Lower leg skin (tissue), 3 donors: ENCODE results near the gene UPK3B.

Experiments used
- POLR2A ChIP-seq, 2 donors: fragments of 450-650 bp; IDR thresholded peaks; one replicate each; pipeline ENCODE4 v1.6.1; 2016 to 2017; ENCODE audit warnings: antibody characterized with exemption in 2 of 2, mild to moderate bottlenecking in 1 of 2, moderate library complexity in 1 of 2
- TF ChIP-seq, protein P1 (sequence below), 3 donors: fragments of 450-650 bp; IDR thresholded peaks; one replicate each; pipeline ENCODE4 v1.5.1; 2016; ENCODE audit warnings: antibody characterized with exemption in 3 of 3, mild to moderate bottlenecking in 3 of 3, moderate library complexity in 2 of 3

DNA sequence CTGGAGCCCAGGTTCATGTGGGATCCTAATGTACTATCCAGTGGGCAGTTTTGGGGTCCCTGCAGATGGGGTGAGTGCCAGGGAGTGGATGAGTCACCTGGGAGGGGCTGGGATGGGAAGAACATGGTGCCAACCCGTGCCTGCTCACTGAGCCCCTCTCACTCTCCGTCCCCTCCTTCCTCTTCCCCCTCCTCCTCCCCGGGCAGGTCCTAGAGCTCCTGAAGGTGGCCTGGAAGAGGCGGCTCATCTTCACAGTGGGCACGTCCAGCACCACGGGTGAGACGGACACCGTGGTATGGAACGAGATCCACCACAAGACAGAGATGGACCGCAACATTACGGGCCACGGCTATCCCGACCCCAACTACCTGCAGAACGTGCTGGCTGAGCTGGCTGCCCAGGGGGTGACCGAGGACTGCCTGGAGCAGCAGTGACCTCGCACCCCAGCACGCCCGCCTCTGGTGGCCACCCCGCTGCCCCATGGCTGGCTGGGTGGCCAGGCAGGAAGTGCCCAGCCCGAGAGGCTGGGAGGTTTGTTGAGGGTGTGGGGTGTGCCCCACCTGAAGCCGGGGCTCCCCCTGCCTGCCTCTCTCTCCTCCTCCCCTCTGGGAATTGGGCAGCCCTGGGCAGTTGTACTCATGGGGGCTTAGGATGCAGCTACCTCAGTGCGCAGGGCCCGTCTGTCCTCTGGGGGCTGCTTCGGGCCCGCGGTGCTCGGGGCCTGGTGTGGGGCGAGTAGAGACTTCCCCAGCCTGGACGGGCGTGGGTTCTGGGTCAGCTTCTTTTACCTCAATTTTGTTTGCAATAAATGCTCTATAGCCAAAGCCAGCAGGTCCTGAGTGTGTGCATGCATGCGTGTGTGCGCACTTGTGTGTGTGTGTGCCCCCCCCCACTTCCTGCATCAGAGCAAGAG, 4.9 kb upstream of the UPK3B start:
- TF ChIP-seq, protein P1, sequence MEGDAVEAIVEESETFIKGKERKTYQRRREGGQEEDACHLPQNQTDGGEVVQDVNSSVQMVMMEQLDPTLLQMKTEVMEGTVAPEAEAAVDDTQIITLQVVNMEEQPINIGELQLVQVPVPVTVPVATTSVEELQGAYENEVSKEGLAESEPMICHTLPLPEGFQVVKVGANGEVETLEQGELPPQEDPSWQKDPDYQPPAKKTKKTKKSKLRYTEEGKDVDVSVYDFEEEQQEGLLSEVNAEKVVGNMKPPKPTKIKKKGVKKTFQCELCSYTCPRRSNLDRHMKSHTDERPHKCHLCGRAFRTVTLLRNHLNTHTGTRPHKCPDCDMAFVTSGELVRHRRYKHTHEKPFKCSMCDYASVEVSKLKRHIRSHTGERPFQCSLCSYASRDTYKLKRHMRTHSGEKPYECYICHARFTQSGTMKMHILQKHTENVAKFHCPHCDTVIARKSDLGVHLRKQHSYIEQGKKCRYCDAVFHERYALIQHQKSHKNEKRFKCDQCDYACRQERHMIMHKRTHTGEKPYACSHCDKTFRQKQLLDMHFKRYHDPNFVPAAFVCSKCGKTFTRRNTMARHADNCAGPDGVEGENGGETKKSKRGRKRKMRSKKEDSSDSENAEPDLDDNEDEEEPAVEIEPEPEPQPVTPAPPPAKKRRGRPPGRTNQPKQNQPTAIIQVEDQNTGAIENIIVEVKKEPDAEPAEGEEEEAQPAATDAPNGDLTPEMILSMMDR (IDR thresholded peaks at IDR 0.05): no peak
- TF ChIP-seq POLR2A (IDR thresholded peaks at IDR 0.05): no peak
